IMR-90 (cell line): ENCODE measurements around the gene LONP1. TPM values are rescaled to one million over a fixed set of nuclear protein-coding genes. Genes with fewer than 3 reads are reported as not detected.

Experiments
- ATAC-seq: fragments of 200-7000 bp; cut with Tn5 transposase; 2 replicates; pipeline ENCODE4 v1.9.1; 2020; ENCODE audit warnings: low read depth, mild to moderate bottlenecking, moderate library complexity
- BruUV-seq: library from RNA; stranded (reverse); fragments of 400-500 nt; replicated peaks from 2 replicates; lab custom pipeline; 2021; lab: Mats Ljungman, UMichigan
- CTCF ChIA-PET: fragments of 300-600 bp; formaldehyde crosslinking; extraction: SDS; loops from one replicate; lab custom pipeline; 2021; ENCODE audit warnings: antibody characterized with exemption; lab: Yijun Ruan, JAX
- POLR2A ChIA-PET: fragments of 300-600 bp; sonication (Branson Sonifier 250); formaldehyde crosslinking; loops from one replicate; lab custom pipeline; 2022; ENCODE audit warnings: antibody characterized with exemption; ENCODE audit not compliant: unreplicated experiment; lab: Charles Lee
- DNase-seq: peaks from one replicate; pipeline ENCODE4 v3.0.0; 2013
- H2AFZ ChIP-seq: replicated peaks from 2 replicates; pipeline ENCODE3; 2013; ENCODE audit warnings: low read length, mild to moderate bottlenecking; ENCODE audit not compliant: poor library complexity
- H2AK5ac ChIP-seq: 2 replicates; pipeline ENCODE4 v1.6.1; 2013; ENCODE audit warnings: low read depth, low read length, inconsistent platforms
- H2AK9ac ChIP-seq: replicated peaks from 2 replicates; pipeline ENCODE3; 2013; ENCODE audit warnings: mild to moderate bottlenecking, low read depth, low read length, moderate library complexity; ENCODE audit not compliant: poor library complexity
- H2BK120ac ChIP-seq: 2 replicates; pipeline ENCODE4 v1.6.1; 2013; ENCODE audit warnings: low read depth, low read length, inconsistent platforms
- H2BK15ac ChIP-seq: 3 replicates; pipeline ENCODE4 v1.6.1; 2013; ENCODE audit warnings: low read depth, low read length, inconsistent platforms
- H2BK20ac ChIP-seq: 2 replicates; pipeline ENCODE4 v1.6.1; 2013; ENCODE audit warnings: low read depth, mild to moderate bottlenecking, inconsistent platforms, low read length, moderate library complexity
- H2BK5ac ChIP-seq: 2 replicates; pipeline ENCODE4 v1.6.1; 2013; ENCODE audit warnings: mild to moderate bottlenecking, low read depth, low read length, inconsistent platforms; ENCODE audit not compliant: poor library complexity, severe bottlenecking
- H3K14ac ChIP-seq: replicated peaks from 2 replicates; pipeline ENCODE4 v1.6.1; 2013; ENCODE audit warnings: low read depth, low read length, inconsistent platforms
- H3K18ac ChIP-seq: 2 replicates; pipeline ENCODE4 v1.6.1; 2013; ENCODE audit warnings: low read depth, low read length, control low read depth
- H3K23ac ChIP-seq: 2 replicates; pipeline ENCODE4 v1.6.1; 2013; ENCODE audit warnings: low read depth, low read length, inconsistent platforms
- H3K27ac ChIP-seq: 2 replicates; pipeline ENCODE4 v1.5.1; 2013; ENCODE audit warnings: mild to moderate bottlenecking, control low read depth, low read length; ENCODE audit not compliant: insufficient read depth
- H3K27me3 ChIP-seq: 2 replicates; pipeline ENCODE4 v1.6.1; 2013; ENCODE audit warnings: low read length; ENCODE audit not compliant: control insufficient read depth, insufficient read depth
- H3K36me3 ChIP-seq: 2 replicates; pipeline ENCODE4 v1.6.1; 2013; ENCODE audit warnings: low read length, mixed read lengths; ENCODE audit not compliant: control insufficient read depth, insufficient read depth
- H3K4ac ChIP-seq: 2 replicates; pipeline ENCODE4 v1.6.1; 2013; ENCODE audit warnings: low read depth, low read length, inconsistent platforms
- H3K4me1 ChIP-seq: 2 replicates; pipeline ENCODE4 v1.6.1; 2013; ENCODE audit warnings: low read length, mixed read lengths; ENCODE audit not compliant: control insufficient read depth, insufficient read depth
- H3K4me2 ChIP-seq: 2 replicates; pipeline ENCODE4 v1.6.1; 2013; ENCODE audit warnings: low read depth, mild to moderate bottlenecking, control low read depth, low read length, moderate library complexity
- H3K4me3 ChIP-seq: 2 replicates; pipeline ENCODE4 v1.5.1; 2013; ENCODE audit warnings: low read depth, mild to moderate bottlenecking, control low read depth, low read length, moderate library complexity; ENCODE audit not compliant: insufficient read depth
- H3K56ac ChIP-seq: 2 replicates; pipeline ENCODE4 v1.6.1; 2013; ENCODE audit warnings: low read length, inconsistent platforms; ENCODE audit not compliant: insufficient read depth; ENCODE audit errors: extremely low read depth
- H3K79me1 ChIP-seq, 2 experiments: 2 replicates each; pipeline ENCODE4 v1.6.1; 2013; ENCODE audit warnings: low read length in 2 of 2, inconsistent platforms in 1 of 2, low read depth in 1 of 2
- H3K9ac ChIP-seq: 2 replicates; pipeline ENCODE4 v1.6.1; 2013; ENCODE audit warnings: low read depth, low read length, control low read depth
- H3K9me1 ChIP-seq: 2 replicates; pipeline ENCODE4 v1.6.1; 2013; ENCODE audit warnings: low read length, inconsistent platforms; ENCODE audit not compliant: insufficient read depth
- H3K9me3 ChIP-seq: 2 replicates; pipeline ENCODE4 v1.6.1; 2013; ENCODE audit warnings: low read length; ENCODE audit not compliant: control insufficient read depth, insufficient read depth
- H4K20me1 ChIP-seq: 2 replicates; pipeline ENCODE4 v1.6.1; 2013; ENCODE audit warnings: low read length, inconsistent platforms; ENCODE audit not compliant: insufficient read depth
- H4K5ac ChIP-seq: 2 replicates; pipeline ENCODE4 v1.6.1; 2013; ENCODE audit warnings: mild to moderate bottlenecking, low read depth, low read length, control low read depth
- H4K8ac ChIP-seq, 2 experiments: 2 replicates each; pipeline ENCODE4 v1.6.1; 2013; ENCODE audit warnings: low read depth in 2 of 2, low read length in 2 of 2, control low read depth in 1 of 2, inconsistent platforms in 1 of 2
- H4K91ac ChIP-seq: 2 replicates; pipeline ENCODE4 v1.6.1; 2013; ENCODE audit warnings: low read depth, low read length, inconsistent platforms; ENCODE audit not compliant: insufficient read depth
- CEBPB ChIP-seq: IDR thresholded peaks from 2 replicates; pipeline ENCODE4 v1.6.1; 2012; ENCODE audit warnings: low read depth, low read length, improper control_type of control experiment
- CHD1 ChIP-seq: IDR thresholded peaks from 2 replicates; pipeline ENCODE4 v1.6.1; 2012; ENCODE audit warnings: low read depth, low read length, improper control_type of control experiment
- FOS ChIP-seq: fragments of 150-350 bp; IDR thresholded peaks from 2 replicates; pipeline ENCODE4 v1.6.1; 2016; ENCODE audit warnings: low read depth, low read length
- MAFK ChIP-seq: IDR thresholded peaks from 2 replicates; pipeline ENCODE4 v1.6.1; 2012; ENCODE audit warnings: low read depth, low read length, improper control_type of control experiment
- MAZ ChIP-seq: IDR thresholded peaks from 2 replicates; pipeline ENCODE4 v1.6.1; 2012; ENCODE audit warnings: low read depth, mild to moderate bottlenecking, low read length, improper control_type of control experiment, moderate library complexity, borderline replicate concordance
- MXI1 ChIP-seq: IDR thresholded peaks from 2 replicates; pipeline ENCODE4 v1.6.1; 2012; ENCODE audit warnings: low read depth, mild to moderate bottlenecking, low read length, moderate library complexity, borderline replicate concordance
- NFE2L2 ChIP-seq: fragments of 150-350 bp; IDR thresholded peaks from 2 replicates; pipeline ENCODE4 v1.6.1; 2016; ENCODE audit warnings: low read depth, mild to moderate bottlenecking, low read length
- POLR2A ChIP-seq: IDR thresholded peaks from 2 replicates; pipeline ENCODE4 v1.6.1; 2012; ENCODE audit warnings: mild to moderate bottlenecking, low read depth, low read length
- RAD21 ChIP-seq: IDR thresholded peaks from 2 replicates; pipeline ENCODE4 v1.6.1; 2012; ENCODE audit warnings: low read length, improper control_type of control experiment
- RCOR1 ChIP-seq: IDR thresholded peaks from 2 replicates; pipeline ENCODE4 v1.6.1; 2012; ENCODE audit warnings: mild to moderate bottlenecking, low read length, improper control_type of control experiment; ENCODE audit not compliant: insufficient replicate concordance
- RFX5 ChIP-seq: IDR thresholded peaks from 2 replicates; pipeline ENCODE4 v1.8.0; 2012; ENCODE audit warnings: low read depth, mild to moderate bottlenecking, low read length, moderate library complexity
- SMC3 ChIP-seq: fragments of 150-350 bp; IDR thresholded peaks from 2 replicates; pipeline ENCODE4 v1.6.1; 2016; ENCODE audit warnings: low read depth, mild to moderate bottlenecking, antibody characterized with exemption, low read length, moderate library complexity
- WGBS, 2 experiments: methylation state at CpG; one replicate each; pipeline versions ENCODE4 v1.1.5 to v1.1.7; 2013; ENCODE audit warnings: missing lambda C conversion rate in 2 of 2; ENCODE audit not compliant: insufficient read length in 1 of 2; ENCODE audit errors: extremely low coverage in 2 of 2; 5-methylcytosine and 5-hydroxymethylcytosine counted together
- dilution Hi-C: fragments of 300-500 bp; cut with HindIII; formaldehyde crosslinking; loops from one replicate; pipeline ENCODE4 v1.14.3; 2018; ENCODE audit warnings: low sequenced_read_pairs; ENCODE audit not compliant: unreplicated experiment
- in situ Hi-C: fragments of 300-500 bp; cut with MboI; formaldehyde crosslinking; loops from 3 replicates; pipeline ENCODE4 v1.14.3; 2019; ENCODE audit warnings: low sequenced_read_pairs, inconsistent platforms, mixed read lengths
- intact Hi-C: fragments of 100-400 bp; cut with micrococcal nuclease; formaldehyde crosslinking; loops from 2 replicates; pipeline ENCODE4 v1.10.0; 2022
- polyA plus RNA-seq, 3 experiments: library from polyadenylated mRNA; depleted of rRNA; stranded (reverse); fragments of >200 nt; gene quantifications; 2 replicates each; pipeline ENCODE4 v1.2.3, GENCODE V29; 2012; ENCODE audit warnings: low replicate concordance in 1 of 3
- total RNA-seq: library from RNA; depleted of rRNA; stranded (reverse); fragments of >200 nt; gene quantifications from 2 replicates; pipeline ENCODE4 v1.2.3, GENCODE V29; 2012
- TF ChIP-seq, protein P1 (sequence below): fragments of 150-350 bp; IDR thresholded peaks from 2 replicates; pipeline ENCODE4 v1.6.1; 2017; ENCODE audit warnings: mild to moderate bottlenecking, antibody characterized with exemption, low read length, low read depth
- TF ChIP-seq, protein P2 (sequence below): conservative IDR thresholded peaks from 2 replicates; pipeline ENCODE4 v1.5.1; 2012; ENCODE audit warnings: mild to moderate bottlenecking, low read depth, low read length, improper control_type of control experiment
- TF ChIP-seq, protein P3 (sequence below): fragments of 150-350 bp; IDR thresholded peaks from 2 replicates; pipeline ENCODE4 v1.6.1; 2016; ENCODE audit warnings: low read depth, mild to moderate bottlenecking, low read length, moderate library complexity, borderline replicate concordance

The LONP1 gene
- total and polyA plus RNA-seq, 2 of the 4 experiments (the other 2 are of a cell fraction), result 64.2 to 93.2 TPM

DNA sequence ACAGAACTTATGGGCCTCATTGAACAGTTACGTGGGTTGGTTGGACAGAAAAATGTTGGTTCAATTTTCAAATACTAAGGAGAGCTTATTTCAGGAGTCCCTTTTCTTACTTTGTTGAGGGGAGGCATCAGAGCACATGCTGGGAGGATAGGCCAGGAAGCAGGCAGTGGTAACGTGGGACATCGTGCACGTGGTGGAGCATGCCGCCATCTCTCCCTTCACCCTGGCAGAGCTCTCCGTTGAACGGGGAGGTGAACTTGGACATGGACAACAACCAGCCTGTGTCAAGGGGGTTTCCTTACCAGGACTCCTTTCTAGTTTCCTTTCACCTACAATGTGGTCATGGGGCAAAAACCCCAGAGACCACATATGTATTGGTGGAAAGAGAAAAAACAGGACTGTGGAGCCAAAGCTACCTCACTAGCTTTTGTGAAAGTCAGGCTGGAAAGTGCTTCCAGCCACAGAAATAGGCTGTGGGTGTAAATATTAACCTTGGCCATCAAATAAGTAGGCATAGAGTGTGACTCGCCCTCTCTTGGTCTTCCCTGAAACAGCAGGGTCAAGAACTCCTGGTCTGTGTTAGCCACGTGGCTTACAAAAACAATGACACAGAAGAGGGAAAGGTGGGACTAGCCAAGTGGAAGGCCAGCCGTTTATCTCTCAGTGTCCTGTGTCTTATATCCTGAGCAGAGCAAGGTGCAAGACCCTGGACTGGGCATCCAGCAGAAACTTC is 54.0 kb downstream of the LONP1 start:
- Histone ChIP-seq H3K14ac (no peak overlapping the region), H2AK9ac (no peak overlapping the region), H3K4me2 (no peak overlapping the region), H3K9ac (no peak overlapping the region), H2BK120ac (no peak overlapping the region), H3K4me1 (no peaks in the 10 kb centered on the region), H3K36me3 (peaks cover 76% of the 10 kb centered on the region), H3K4me3 (no peak overlapping the region), H2BK5ac (no peak overlapping the region), H3K27me3 (no peaks in the 10 kb centered on the region), H4K8ac (no peak overlapping the region), H3K9me1 (peaks cover 6% of the 10 kb centered on the region; the same call in 1 of the 2 replicates), H3K79me1 (peaks cover 3 to 58% of the 10 kb centered on the region in 2 experiments; a peak in 3 of 4 replicates), H2AFZ (no peak overlapping the region), H3K18ac (no peak overlapping the region), H3K27ac (no peak overlapping the region), H4K5ac (no peak overlapping the region), H3K23ac (no peak overlapping the region), H2BK20ac (no peak overlapping the region), H4K91ac (no peak overlapping the region), H2AK5ac (no peak overlapping the region), H2BK15ac (no peak overlapping the region), H3K4ac (no peak overlapping the region), H3K9me3 (no peaks in the 10 kb centered on the region), H3K56ac (no peak overlapping the region), H4K20me1 (peaks cover 35% of the 10 kb centered on the region)
- intact Hi-C loops, result loop anchor here (5.0 kb wide), 1 partner anchor 44 kb away; the partner anchor contains the start of genes SAFB and SAFB2
- BruUV-seq, result no TSS peak
- dilution Hi-C loops, result no loop called here
- in situ Hi-C loops, result no loop called here
- ATAC-seq (peak; percentile 85), DNase-seq (peak; percentile 84)
- CTCF ChIA-PET, result no interaction called here
- WGBS, 2 experiments, result 85% methylated on average over 5 of the region's 10 CpGs; no CpG with 5 or more reads in 1 of the 2 experiments
- POLR2A ChIA-PET, result no interaction called here
- no peak for TF ChIP-seq CEBPB
- no peak for TF ChIP-seq POLR2A
- TF ChIP-seq, protein P1, sequence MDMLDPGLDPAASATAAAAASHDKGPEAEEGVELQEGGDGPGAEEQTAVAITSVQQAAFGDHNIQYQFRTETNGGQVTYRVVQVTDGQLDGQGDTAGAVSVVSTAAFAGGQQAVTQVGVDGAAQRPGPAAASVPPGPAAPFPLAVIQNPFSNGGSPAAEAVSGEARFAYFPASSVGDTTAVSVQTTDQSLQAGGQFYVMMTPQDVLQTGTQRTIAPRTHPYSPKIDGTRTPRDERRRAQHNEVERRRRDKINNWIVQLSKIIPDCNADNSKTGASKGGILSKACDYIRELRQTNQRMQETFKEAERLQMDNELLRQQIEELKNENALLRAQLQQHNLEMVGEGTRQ, result peak; percentile 78
- no peak for TF ChIP-seq MAZ
- TF ChIP-seq, protein P2, sequence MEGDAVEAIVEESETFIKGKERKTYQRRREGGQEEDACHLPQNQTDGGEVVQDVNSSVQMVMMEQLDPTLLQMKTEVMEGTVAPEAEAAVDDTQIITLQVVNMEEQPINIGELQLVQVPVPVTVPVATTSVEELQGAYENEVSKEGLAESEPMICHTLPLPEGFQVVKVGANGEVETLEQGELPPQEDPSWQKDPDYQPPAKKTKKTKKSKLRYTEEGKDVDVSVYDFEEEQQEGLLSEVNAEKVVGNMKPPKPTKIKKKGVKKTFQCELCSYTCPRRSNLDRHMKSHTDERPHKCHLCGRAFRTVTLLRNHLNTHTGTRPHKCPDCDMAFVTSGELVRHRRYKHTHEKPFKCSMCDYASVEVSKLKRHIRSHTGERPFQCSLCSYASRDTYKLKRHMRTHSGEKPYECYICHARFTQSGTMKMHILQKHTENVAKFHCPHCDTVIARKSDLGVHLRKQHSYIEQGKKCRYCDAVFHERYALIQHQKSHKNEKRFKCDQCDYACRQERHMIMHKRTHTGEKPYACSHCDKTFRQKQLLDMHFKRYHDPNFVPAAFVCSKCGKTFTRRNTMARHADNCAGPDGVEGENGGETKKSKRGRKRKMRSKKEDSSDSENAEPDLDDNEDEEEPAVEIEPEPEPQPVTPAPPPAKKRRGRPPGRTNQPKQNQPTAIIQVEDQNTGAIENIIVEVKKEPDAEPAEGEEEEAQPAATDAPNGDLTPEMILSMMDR, result peak; percentile 40
- no peak for TF ChIP-seq RFX5
- no peak for TF ChIP-seq CHD1
- no peak for TF ChIP-seq FOS
- TF ChIP-seq MAFK, result no peak
- peak; percentile 66; the same call in 1 of the 2 replicates for TF ChIP-seq MXI1
- TF ChIP-seq, protein P3, sequence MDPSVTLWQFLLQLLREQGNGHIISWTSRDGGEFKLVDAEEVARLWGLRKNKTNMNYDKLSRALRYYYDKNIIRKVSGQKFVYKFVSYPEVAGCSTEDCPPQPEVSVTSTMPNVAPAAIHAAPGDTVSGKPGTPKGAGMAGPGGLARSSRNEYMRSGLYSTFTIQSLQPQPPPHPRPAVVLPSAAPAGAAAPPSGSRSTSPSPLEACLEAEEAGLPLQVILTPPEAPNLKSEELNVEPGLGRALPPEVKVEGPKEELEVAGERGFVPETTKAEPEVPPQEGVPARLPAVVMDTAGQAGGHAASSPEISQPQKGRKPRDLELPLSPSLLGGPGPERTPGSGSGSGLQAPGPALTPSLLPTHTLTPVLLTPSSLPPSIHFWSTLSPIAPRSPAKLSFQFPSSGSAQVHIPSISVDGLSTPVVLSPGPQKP, result no peak
- TF ChIP-seq SMC3, result peak; percentile 25; the same call in 1 of the 2 replicates
- no peak for TF ChIP-seq RCOR1
- 0 out of 2 replicates have a peak, but pooled peaks have one; percentile 17 for TF ChIP-seq RAD21
- no peak for TF ChIP-seq NFE2L2
